Transverse colon (tissue), 4 donors: ENCODE measurements around the gene NKD1. TPM values are rescaled to one million over a fixed set of nuclear protein-coding genes. Genes with fewer than 3 reads are reported as not detected.

Source experiments
- DNase-seq: peaks from one replicate; pipeline ENCODE4 v3.0.0-alpha.2; 2019
- H3K27ac ChIP-seq, 4 donors: fragments of 200-600 bp; sonication (generic); 2 replicates each; pipeline ENCODE4 v1.5.1; 2016 to 2018; ENCODE audit warnings: inconsistent platforms in 4 of 4
- H3K27me3 ChIP-seq: fragments of 200-600 bp; sonication (generic); 2 replicates; pipeline ENCODE4 v1.5.1; 2017; ENCODE audit warnings: inconsistent platforms
- H3K36me3 ChIP-seq, 4 donors: fragments of 200-600 bp; sonication (generic); 2 replicates each; pipeline ENCODE4 v1.5.1; 2017 to 2019; ENCODE audit warnings: inconsistent platforms in 4 of 4
- H3K4me1 ChIP-seq, 4 donors: fragments of 200-600 bp; sonication (generic); 2 replicates each; pipeline ENCODE4 v1.5.1; 2017 to 2020; ENCODE audit warnings: inconsistent platforms in 4 of 4
- H3K4me3 ChIP-seq, 4 donors: fragments of 200-600 bp; sonication (generic); 1 replicate in 1 of 4; 2 replicates in 3 of 4; pipeline versions ENCODE4 v1.5.1 to v1.6.1; 2017 to 2019; ENCODE audit warnings: inconsistent platforms in 4 of 4
- H3K9me3 ChIP-seq, 2 donors: fragments of 200-600 bp; sonication (generic); 2 replicates each; pipeline ENCODE4 v1.5.1; 2017 to 2019; ENCODE audit warnings: inconsistent platforms in 2 of 2
- CTCF ChIP-seq, 5 experiments: fragments of 200-600 bp in 3 of 5; fragments of 450-650 bp in 2 of 5; sonication (generic) in 3 of 5; IDR thresholded peaks; 1 replicate in 2 of 5; 2 replicates in 3 of 5; pipeline ENCODE4 v1.5.1; 2016 to 2017; ENCODE audit warnings: antibody characterized with exemption in 5 of 5, inconsistent platforms in 3 of 5, mild to moderate bottlenecking in 2 of 5, moderate library complexity in 1 of 5
- EP300 ChIP-seq: sonication (generic); formaldehyde crosslinking; IDR thresholded peaks from one replicate; pipeline ENCODE4 v1.6.1; 2017; ENCODE audit warnings: antibody characterized with exemption, low read depth
- POLR2A ChIP-seq: fragments of 450-650 bp; IDR thresholded peaks from one replicate; pipeline ENCODE4 v1.6.1; 2016; ENCODE audit warnings: antibody characterized with exemption, mild to moderate bottlenecking, moderate library complexity
- POLR2AphosphoS5 ChIP-seq, 3 donors: sonication (generic); formaldehyde crosslinking; IDR thresholded peaks; one replicate each; pipeline ENCODE4 v1.6.1; 2016; ENCODE audit warnings: antibody characterized with exemption in 3 of 3
- WGBS, 2 donors: methylation state at CpG; one replicate each; pipeline ENCODE4 v1.1.5; 2018; ENCODE audit warnings: low coverage in 1 of 2; 5-methylcytosine and 5-hydroxymethylcytosine counted together
- in situ Hi-C, 4 donors: fragments of 200-750 bp; cut with MboI; loops; one replicate each; pipeline versions ENCODE4 v1.15.0 to v1.15.1; 2017; ENCODE audit warnings: low sequenced_read_pairs in 3 of 4, low pct_ligation_motif_present in 1 of 4, low pct_unique_long_range_greater_than_20kb in 1 of 4
- intact Hi-C: fragments of 100-400 bp; cut with DNase I; formaldehyde crosslinking; loops from one replicate; pipeline ENCODE4 v1.15.1; 2023; ENCODE audit warnings: low total_unique reads
- total RNA-seq, 4 donors: library from RNA; depleted of rRNA; stranded (reverse); fragments of >200 nt; gene quantifications; one replicate each; pipeline ENCODE4 v1.1.0, GENCODE V29; 2016

NKD1 gene
- total RNA-seq, 4 donors from 2014 or later, result 1.7 to 98.1 (median 2.5) TPM

DNA sequence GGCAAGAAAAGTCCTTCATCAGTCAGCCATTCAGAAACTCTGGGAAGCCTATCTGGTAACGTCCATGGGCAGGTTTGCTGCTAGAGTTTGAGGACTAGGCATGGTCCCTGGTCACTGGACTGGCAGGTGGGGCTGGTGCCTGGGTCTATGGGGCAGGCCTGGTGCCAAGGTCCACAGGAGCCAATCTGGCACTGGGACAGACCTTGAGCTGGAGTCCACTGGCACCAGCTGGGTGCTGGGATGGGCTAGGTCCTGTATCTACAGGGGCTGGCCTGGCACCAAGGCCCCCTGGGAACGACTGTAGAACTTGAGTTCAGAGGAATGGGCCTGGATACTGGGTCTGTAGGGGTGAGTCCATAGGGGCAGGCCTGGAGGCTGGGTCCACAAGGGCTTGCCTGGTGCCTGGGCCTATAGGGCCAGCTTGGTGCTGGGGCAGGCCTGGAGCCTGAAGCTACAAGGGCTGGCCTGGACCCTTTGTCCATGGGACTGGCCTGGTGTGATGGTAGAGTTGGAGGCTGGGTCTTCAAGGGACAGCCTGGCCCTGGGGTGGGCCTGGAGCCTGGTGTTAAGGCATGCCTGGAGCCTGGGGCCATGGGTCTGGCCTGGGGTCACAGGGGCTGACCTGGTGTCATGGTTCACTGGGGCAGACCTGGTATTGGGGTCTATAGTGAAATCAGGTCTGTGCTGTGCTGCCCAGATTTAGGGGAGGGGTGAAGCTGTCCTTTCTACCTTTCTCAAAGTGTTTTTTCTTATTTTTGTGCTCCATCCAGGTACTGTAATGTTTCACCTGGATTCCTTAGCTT lies 30.5 kb upstream of the NKD1 start:
- no peak overlapping the region for H3K27ac ChIP-seq
- peaks cover 16 to 19% of the 10 kb centered on the region in 2 donors for H3K9me3 ChIP-seq
- no peak for TF ChIP-seq POLR2AphosphoS5 (IDR thresholded peaks at IDR 0.05)
- no peak for TF ChIP-seq CTCF (IDR thresholded peaks at IDR 0.05)
- no peak for TF ChIP-seq EP300
- TF ChIP-seq POLR2A, result no peak
- intact Hi-C loops, result no loop called here
- no peaks in the 10 kb centered on the region for H3K36me3 ChIP-seq
- no peaks in the 10 kb centered on the region for H3K4me1 ChIP-seq
- no peaks in the 10 kb centered on the region for H3K27me3 ChIP-seq
- in situ Hi-C loops, result no loop called here
- no peak overlapping the region for H3K4me3 ChIP-seq
- 37% methylated on average over 2 of the region's 2 CpGs; no CpG with 5 or more reads in 1 of the 2 donors for WGBS, 2 donors
- DNase-seq, result no peak

GRCh38 chr16:50519001-50519400 lies 29.2 kb upstream of the NKD1 start:
- no peaks in the 10 kb centered on the region for H3K36me3 ChIP-seq
- no peaks in the 10 kb centered on the region for H3K27me3 ChIP-seq
- WGBS, 2 donors, result 40 to 81% methylated on average over 1 to 5 of the region's 5 CpGs
- no peak overlapping the region for H3K4me3 ChIP-seq
- H3K9me3 ChIP-seq, result peaks cover 16 to 18% of the 10 kb centered on the region in 2 donors
- intact Hi-C loops, result no loop called here
- no peaks in the 10 kb centered on the region for H3K4me1 ChIP-seq
- TF ChIP-seq CTCF (IDR thresholded peaks at IDR 0.05) (no peak), EP300 (no peak), POLR2AphosphoS5 (IDR thresholded peaks at IDR 0.05) (no peak), POLR2A (no peak)
- in situ Hi-C loops, result no loop called here
- H3K27ac ChIP-seq, result no peak overlapping the region
- DNase-seq, result no peak

DNA sequence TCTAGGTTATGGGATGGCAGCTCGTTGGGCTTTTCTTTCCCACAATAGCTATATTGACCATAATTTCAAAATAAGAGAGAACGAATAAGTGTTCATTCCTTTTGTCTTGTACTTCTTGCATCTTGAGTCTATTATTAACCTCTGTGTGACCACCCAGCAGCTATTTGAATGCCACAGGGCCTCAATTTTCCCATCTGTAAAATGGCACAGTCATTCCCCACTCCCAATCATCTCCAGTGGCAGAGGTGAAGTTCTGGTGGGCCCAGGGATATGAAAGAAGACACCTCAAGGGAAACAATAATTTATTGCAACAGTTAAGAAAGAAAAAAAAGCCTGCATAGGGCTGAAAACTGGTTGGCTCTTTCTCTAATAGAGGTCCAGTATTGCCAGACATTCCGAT lies 28.6 kb upstream of the NKD1 start:
- in situ Hi-C loops, result no loop called here
- peaks cover 16% of the 10 kb centered on the region in 2 donors for H3K9me3 ChIP-seq
- no peak overlapping the region for H3K27ac ChIP-seq
- TF ChIP-seq EP300 (no peak), POLR2A (no peak), POLR2AphosphoS5 (IDR thresholded peaks at IDR 0.05) (no peak), CTCF (IDR thresholded peaks at IDR 0.05) (no peak)
- no peak overlapping the region for H3K4me3 ChIP-seq
- no peaks in the 10 kb centered on the region for H3K4me1 ChIP-seq
- no peak for DNase-seq
- no peaks in the 10 kb centered on the region for H3K36me3 ChIP-seq
- intact Hi-C loops, result no loop called here
- WGBS, 2 donors, result 72 to 80% methylated on average over 2 to 3 of the region's 3 CpGs
- no peaks in the 10 kb centered on the region for H3K27me3 ChIP-seq

- in situ Hi-C loops, result no loop called here
- H3K27ac ChIP-seq, result no peak overlapping the region
- WGBS, 2 donors, result 27 to 34% methylated on average over 3 to 6 of the region's 6 CpGs
Observed at GRCh38 chr16:50520451-50521245, 27.5 kb upstream of the NKD1 start.

More at GRCh38 chr16:50520451-50521245, 27.5 kb upstream of the NKD1 start:
- H3K4me3 ChIP-seq, result no peak overlapping the region
- no peaks in the 10 kb centered on the region for H3K27me3 ChIP-seq
- no peaks in the 10 kb centered on the region for H3K36me3 ChIP-seq
- no peak for DNase-seq
- no peaks in the 10 kb centered on the region for H3K4me1 ChIP-seq
- H3K9me3 ChIP-seq, result peaks cover 14 to 16% of the 10 kb centered on the region in 2 donors
- TF ChIP-seq POLR2A, result no peak
- no peak for TF ChIP-seq EP300
- TF ChIP-seq CTCF (IDR thresholded peaks at IDR 0.05), result no peak
- TF ChIP-seq POLR2AphosphoS5 (IDR thresholded peaks at IDR 0.05), result no peak
- intact Hi-C loops, result no loop called here
